ENCODE data around the gene FAU.

DNA sequence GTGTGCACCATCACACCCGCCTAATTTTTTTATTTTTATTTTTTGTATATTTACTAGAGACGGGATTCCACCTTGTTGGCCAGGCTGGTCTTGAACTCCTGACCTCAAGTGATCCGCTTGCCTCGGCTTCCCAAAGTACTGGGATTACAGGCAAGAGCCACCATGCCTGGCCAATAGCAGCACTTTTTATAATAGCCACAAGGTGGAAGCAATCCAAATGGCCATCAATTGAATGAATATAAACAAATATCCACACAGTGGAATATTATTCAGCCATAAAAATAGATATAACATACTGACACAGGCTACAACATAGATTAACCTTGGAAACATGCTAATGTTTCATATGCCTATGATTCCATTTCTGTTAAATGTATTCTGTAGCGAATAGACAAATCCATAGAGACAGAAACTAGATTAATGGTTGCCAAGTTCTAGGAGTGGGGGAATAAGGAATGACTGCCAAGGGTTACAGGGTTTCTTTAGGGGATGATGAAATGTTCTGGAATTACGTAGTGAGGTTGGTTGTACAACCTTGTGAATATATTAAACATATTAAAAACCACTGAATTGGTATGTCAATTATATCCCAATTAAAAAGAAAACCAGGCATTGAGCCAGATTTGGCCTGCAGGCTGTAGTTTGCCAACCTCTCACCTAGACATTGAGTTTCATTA lies 21.1 kb downstream of the FAU start:
- no peak for TF ChIP-seq TSHZ1 (tag by site-specific recombination; IDR thresholded peaks at IDR 0.05; ENCODE audit: borderline replicate concordance)
- TF ChIP-seq ZNF704 (tag by site-specific recombination; IDR thresholded peaks at IDR 0.05) = no peak
- TF ChIP-seq CTCF (tag by site-specific recombination; IDR thresholded peaks at IDR 0.05) = no peak
- no peak for TF ChIP-seq ZBTB20 (tag by site-specific recombination; IDR thresholded peaks at IDR 0.05)
- no peak for TF ChIP-seq SP3 (tag by site-specific recombination; IDR thresholded peaks at IDR 0.05)
- no peak for TF ChIP-seq SP2 (tag by site-specific recombination; IDR thresholded peaks at IDR 0.05)
- no peak for TF ChIP-seq IKZF3 (tag by site-specific recombination; IDR thresholded peaks at IDR 0.05)
- TF ChIP-seq ZNF416 (tag by site-specific recombination; IDR thresholded peaks at IDR 0.05) = no peak
- TF ChIP-seq ZSCAN23 (tag by site-specific recombination; IDR thresholded peaks at IDR 0.05) = no peak
- TF ChIP-seq, protein P1, sequence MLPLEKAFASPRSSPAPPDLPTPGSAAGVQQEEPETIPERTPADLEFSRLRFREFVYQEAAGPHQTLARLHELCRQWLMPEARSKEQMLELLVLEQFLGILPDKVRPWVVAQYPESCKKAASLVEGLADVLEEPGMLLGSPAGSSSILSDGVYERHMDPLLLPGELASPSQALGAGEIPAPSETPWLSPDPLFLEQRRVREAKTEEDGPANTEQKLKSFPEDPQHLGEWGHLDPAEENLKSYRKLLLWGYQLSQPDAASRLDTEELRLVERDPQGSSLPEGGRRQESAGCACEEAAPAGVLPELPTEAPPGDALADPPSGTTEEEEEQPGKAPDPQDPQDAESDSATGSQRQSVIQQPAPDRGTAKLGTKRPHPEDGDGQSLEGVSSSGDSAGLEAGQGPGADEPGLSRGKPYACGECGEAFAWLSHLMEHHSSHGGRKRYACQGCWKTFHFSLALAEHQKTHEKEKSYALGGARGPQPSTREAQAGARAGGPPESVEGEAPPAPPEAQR (tag by site-specific recombination; IDR thresholded peaks at IDR 0.05) = no peak
- TF ChIP-seq ZNF433 (tag by site-specific recombination; IDR thresholded peaks at IDR 0.05; ENCODE audit: low read depth) = no peak
- no peak for TF ChIP-seq ZNF274 (IDR thresholded peaks at IDR 0.05; ENCODE audit: low read length)
- TF ChIP-seq ZNF274 (tag by site-specific recombination; IDR thresholded peaks at IDR 0.05; ENCODE audit: borderline replicate concordance) = no peak

Measured in HEK293 (cell line).